CD4-positive, alpha-beta T cell (primary cell): ENCODE data around the gene TRPM1. TPM values are rescaled to one million over a fixed set of nuclear protein-coding genes. Genes with fewer than 3 reads are reported as not detected.

ENCODE experiments used
- ATAC-seq: fragments of 200-7000 bp; cut with Tn5 transposase; one replicate; pipeline ENCODE4 v1.10.0; 2022; ENCODE audit warnings: mild to moderate bottlenecking; ENCODE audit not compliant: poor library complexity
- CTCF ChIA-PET: fragments of 350-600 bp; sonication (Branson Sonifier 250); formaldehyde crosslinking; loops from one replicate; lab custom pipeline; 2021; ENCODE audit warnings: antibody characterized with exemption, inconsistent platforms; lab: Charles Lee
- POLR2A ChIA-PET: fragments of 350-600 bp; sonication (Branson Sonifier 250); formaldehyde crosslinking; loops from one replicate; lab custom pipeline; 2021; ENCODE audit warnings: antibody characterized with exemption, inconsistent platforms; lab: Charles Lee
- DNase-seq, 14 experiments: peaks; one replicate each; pipeline ENCODE4 v3.0.0-alpha.2; 2013 to 2020; ENCODE audit warnings: mixed read lengths in 2 of 14
- H3K27ac ChIP-seq, 2 donors: one replicate each; pipeline versions ENCODE4 v1.5.1 to v1.7.0; 2013; ENCODE audit warnings: low read length in 2 of 2, low read depth in 1 of 2, mild to moderate bottlenecking in 1 of 2
- H3K27me3 ChIP-seq, 2 experiments: 1 replicate in 1 of 2; 2 replicates in 1 of 2; pipeline versions ENCODE4 v1.6.1 to v1.7.0; 2013; ENCODE audit warnings: low read length in 2 of 2, control low read depth in 1 of 2, mild to moderate bottlenecking in 1 of 2, moderate library complexity in 1 of 2; ENCODE audit not compliant: insufficient read depth in 2 of 2, control insufficient read depth in 1 of 2
- H3K36me3 ChIP-seq: one replicate; pipeline ENCODE4 v1.6.1; 2013; ENCODE audit warnings: low read length, control low read depth; ENCODE audit not compliant: insufficient read depth
- H3K4me1 ChIP-seq: one replicate; pipeline ENCODE4 v1.6.1; 2013; ENCODE audit warnings: low read length, control low read depth; ENCODE audit not compliant: insufficient read depth
- H3K4me3 ChIP-seq: one replicate; pipeline ENCODE4 v1.5.1; 2013; ENCODE audit warnings: mild to moderate bottlenecking, low read length, moderate library complexity
- H3K9me3 ChIP-seq, 2 experiments: 1 replicate in 1 of 2; 2 replicates in 1 of 2; pipeline versions ENCODE4 v1.6.1 to v1.7.0; 2013; ENCODE audit warnings: low read length in 2 of 2, mild to moderate bottlenecking in 2 of 2, control low read depth in 1 of 2, moderate library complexity in 1 of 2; ENCODE audit not compliant: control insufficient read depth in 1 of 2, insufficient read depth in 1 of 2
- H3K27ac Mint-ChIP-seq: one replicate; pipeline ENCODE4 v1.8.0; 2020; ENCODE audit warnings: mixed read lengths
- H3K27me3 Mint-ChIP-seq: one replicate; pipeline ENCODE4 v1.8.0; 2021; ENCODE audit warnings: mixed read lengths
- H3K36me3 Mint-ChIP-seq: one replicate; pipeline ENCODE4 v1.8.0; 2021; ENCODE audit warnings: low read depth, mixed read lengths
- H3K4me1 Mint-ChIP-seq: one replicate; pipeline ENCODE4 v1.8.0; 2021; ENCODE audit warnings: low read depth, mixed read lengths
- H3K4me3 Mint-ChIP-seq: one replicate; pipeline ENCODE4 v1.8.0; 2020; ENCODE audit warnings: mild to moderate bottlenecking, mixed read lengths
- H3K9me3 Mint-ChIP-seq: one replicate; pipeline ENCODE4 v1.8.0; 2020; ENCODE audit warnings: mixed read lengths
- CTCF ChIP-seq: fragments of 200-600 bp; IDR thresholded peaks from one replicate; pipeline ENCODE4 v1.8.0; 2022; ENCODE audit warnings: antibody characterized with exemption, mild to moderate bottlenecking
- intact Hi-C, 2 experiments: fragments of 100-400 bp; cut with DNase I in 1 of 2; cut with micrococcal nuclease in 1 of 2; formaldehyde crosslinking; loops; one replicate each; pipeline versions ENCODE4 v1.15.1 to v1.9.0; 2023 to 2025; cut with DNase I, micrococcal nuclease
- total RNA-seq, 174 experiments: library from RNA in 2 of 174; stranded (reverse) in 2 of 174; gene quantifications; one replicate each; pipeline ENCODE4 v1.2.3 and lab custom pipeline; 2021 to 2026

TRPM1 gene
- total RNA-seq, 2 experiments from 2014 or later: not detected

- Mint-ChIP-seq H3K4me3 (no peak overlapping the region), H3K36me3 (no peaks in the 10 kb centered on the region), H3K9me3 (no peaks in the 10 kb centered on the region), H3K4me1 (no peaks in the 10 kb centered on the region), H3K27me3 (no peaks in the 10 kb centered on the region), H3K27ac (no peak overlapping the region)
- ATAC-seq: no peak
- H3K36me3 ChIP-seq: no peaks in the 10 kb centered on the region
- no peaks in the 10 kb centered on the region for H3K4me1 ChIP-seq
- H3K4me3 ChIP-seq: no peak overlapping the region
- H3K9me3 ChIP-seq: no peaks in the 10 kb centered on the region
- H3K27ac ChIP-seq: no peak overlapping the region
- ChIA-PET POLR2A (no interaction called here), CTCF (no interaction called here)
- TF ChIP-seq CTCF: no peak
- no peaks in the 10 kb centered on the region for H3K27me3 ChIP-seq
- DNase-seq: no peak
- intact Hi-C loops: loop anchor here in 1 of 2 experiments (5.0 kb wide), 1 partner anchor 52 kb away; no protein-coding TSS in a partner anchor
These were observed 47.6 kb upstream of the TRPM1 start for GRCh38 chr15:31149088-31149505.

- H3K9me3 Mint-ChIP-seq: no peaks in the 10 kb centered on the region
- POLR2A ChIA-PET: no interaction called here
- no peaks in the 10 kb centered on the region for H3K4me1 ChIP-seq
- no peaks in the 10 kb centered on the region for H3K4me1 Mint-ChIP-seq
- no peaks in the 10 kb centered on the region for H3K9me3 ChIP-seq
- H3K27me3 ChIP-seq: no peaks in the 10 kb centered on the region
- no peak overlapping the region for H3K27ac Mint-ChIP-seq
- H3K36me3 Mint-ChIP-seq: no peaks in the 10 kb centered on the region
- no peak overlapping the region for H3K4me3 Mint-ChIP-seq
- intact Hi-C loops: loop anchor here in 1 of 2 experiments (5.0 kb wide), 1 partner anchor 51 kb away; no protein-coding TSS in a partner anchor
- TF ChIP-seq CTCF: no peak
- H3K27me3 Mint-ChIP-seq: no peaks in the 10 kb centered on the region
- no peak overlapping the region for H3K27ac ChIP-seq
- no peak for ATAC-seq
- CTCF ChIA-PET: interaction anchor here (2.0 kb wide), 1 partner anchor 19 kb away, joined by 8 read pairs; no protein-coding TSS in a partner anchor
- H3K36me3 ChIP-seq: no peaks in the 10 kb centered on the region
- no peak overlapping the region for H3K4me3 ChIP-seq
- DNase-seq: no peak
These were observed 47.0 kb upstream of the TRPM1 start for GRCh38 chr15:31148297-31149087.

GRCh38 chr15:31147944-31148296, 46.4 kb upstream of the TRPM1 start:
- POLR2A ChIA-PET: no interaction called here
- ATAC-seq (no peak), DNase-seq (no peak)
- Mint-ChIP-seq H3K9me3 (no peaks in the 10 kb centered on the region), H3K27ac (no peak overlapping the region), H3K27me3 (no peaks in the 10 kb centered on the region), H3K36me3 (no peaks in the 10 kb centered on the region), H3K4me1 (no peaks in the 10 kb centered on the region), H3K4me3 (no peak overlapping the region)
- TF ChIP-seq CTCF: no peak
- intact Hi-C loops: loop anchor here in 1 of 2 experiments (5.0 kb wide), 1 partner anchor 51 kb away; no protein-coding TSS in a partner anchor
- Histone ChIP-seq H3K9me3 (no peaks in the 10 kb centered on the region), H3K36me3 (no peaks in the 10 kb centered on the region), H3K27ac (no peak overlapping the region), H3K27me3 (no peaks in the 10 kb centered on the region), H3K4me3 (no peak overlapping the region), H3K4me1 (no peaks in the 10 kb centered on the region)
- CTCF ChIA-PET: interaction anchor here (2.0 kb wide), 1 partner anchor 19 kb away, joined by 8 read pairs; no protein-coding TSS in a partner anchor
